Measurements from ENCODE around the gene ACSL1.
A peak's percentile ranks its signal among the peaks of the same experiment; 100 is the strongest.

ACSL1 gene

GRCh38 chr4:184825896-184826690 is at the start of gene ACSL1:
TSS of gene ACSL1 (minus strand) at chr4:184825968. CDS start at chr4:184803514, 22,454 bp downstream.
- H3K4me1 ChIP-seq (ENCODE audit: control insufficient read depth, insufficient read depth, low read length, unreplicated experiment): peaks cover 8% of the 10 kb centered on the region
- H3K27ac ChIP-seq (ENCODE audit: low read depth, low read length): peak within 1 kb of the TSS; percentile 12; the same call in 1 of the 2 replicates
- peak within 1 kb of the TSS; percentile 92 for H2AFZ ChIP-seq (ENCODE audit: low read length, unreplicated experiment)
- H3K4me3 ChIP-seq (ENCODE audit: low read depth, low read length): peak within 1 kb of the TSS; percentile 87
- peaks cover 37% of the 10 kb centered on the region for H3K79me2 ChIP-seq (ENCODE audit: control insufficient read depth, insufficient read depth, low read length, unreplicated experiment)
- no peaks in the 10 kb centered on the region for H3K36me3 ChIP-seq (ENCODE audit: insufficient read depth, low read length)
- H3K27me3 ChIP-seq (ENCODE audit: insufficient read depth, low read length): no peaks in the 10 kb centered on the region

- Histone ChIP-seq H3K4me3 (ENCODE audit: low read depth, low read length) (no peak overlapping the region), H3K36me3 (ENCODE audit: insufficient read depth, low read length) (no peaks in the 10 kb centered on the region), H3K4me1 (ENCODE audit: control insufficient read depth, insufficient read depth, low read length, unreplicated experiment) (no peaks in the 10 kb centered on the region), H3K27me3 (ENCODE audit: insufficient read depth, low read length) (peaks cover 55% of the 10 kb centered on the region), H3K27ac (ENCODE audit: low read depth, low read length) (no peak overlapping the region), H3K79me2 (ENCODE audit: control insufficient read depth, insufficient read depth, low read length, unreplicated experiment) (no peaks in the 10 kb centered on the region), H2AFZ (ENCODE audit: low read length, unreplicated experiment) (no peak overlapping the region)
These were observed 47.3 kb upstream of the ACSL1 start for GRCh38 chr4:184873054-184873453.

- H3K36me3 ChIP-seq (ENCODE audit: insufficient read depth, low read length): no peaks in the 10 kb centered on the region
- no peak overlapping the region for H3K27ac ChIP-seq (ENCODE audit: low read depth, low read length)
- no peak overlapping the region for H3K4me3 ChIP-seq (ENCODE audit: low read depth, low read length)
- H3K27me3 ChIP-seq (ENCODE audit: insufficient read depth, low read length): peaks cover 42% of the 10 kb centered on the region
- H3K4me1 ChIP-seq (ENCODE audit: control insufficient read depth, insufficient read depth, low read length, unreplicated experiment): no peaks in the 10 kb centered on the region
- no peak overlapping the region for H2AFZ ChIP-seq (ENCODE audit: low read length, unreplicated experiment)
- H3K79me2 ChIP-seq (ENCODE audit: control insufficient read depth, insufficient read depth, low read length, unreplicated experiment): no peaks in the 10 kb centered on the region
These were observed 45.0 kb upstream of the ACSL1 start for GRCh38 chr4:184870718-184871117.

DNA sequence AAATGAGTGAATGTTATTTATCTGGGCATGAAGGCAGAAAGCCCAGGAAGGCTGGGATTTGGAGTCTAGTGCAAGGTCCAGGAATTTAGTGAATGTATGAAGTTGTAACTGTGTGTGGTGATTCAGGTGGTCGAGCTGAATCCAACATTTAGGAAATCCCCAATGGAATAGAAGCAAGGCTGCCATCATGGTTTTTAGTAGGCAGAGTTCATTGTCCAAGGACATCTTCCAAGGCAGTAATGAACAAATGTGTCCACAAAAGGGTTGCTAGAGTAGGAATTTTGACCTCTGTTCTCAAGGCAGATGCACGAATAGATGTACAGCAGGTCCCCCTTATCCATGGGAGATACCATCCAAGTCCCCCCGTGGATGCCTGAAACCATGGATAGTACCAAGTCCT is 42.9 kb upstream of the ACSL1 start:
- H3K79me2 ChIP-seq (ENCODE audit: control insufficient read depth, insufficient read depth, low read length, unreplicated experiment): no peaks in the 10 kb centered on the region
- H2AFZ ChIP-seq (ENCODE audit: low read length, unreplicated experiment): no peak overlapping the region
- H3K4me3 ChIP-seq (ENCODE audit: low read depth, low read length): no peak overlapping the region
- H3K36me3 ChIP-seq (ENCODE audit: insufficient read depth, low read length): no peaks in the 10 kb centered on the region
- no peak overlapping the region for H3K27ac ChIP-seq (ENCODE audit: low read depth, low read length)
- peaks cover 33% of the 10 kb centered on the region; the same call in 1 of the 2 replicates for H3K27me3 ChIP-seq (ENCODE audit: insufficient read depth, low read length)
- no peaks in the 10 kb centered on the region for H3K4me1 ChIP-seq (ENCODE audit: control insufficient read depth, insufficient read depth, low read length, unreplicated experiment)

DNA sequence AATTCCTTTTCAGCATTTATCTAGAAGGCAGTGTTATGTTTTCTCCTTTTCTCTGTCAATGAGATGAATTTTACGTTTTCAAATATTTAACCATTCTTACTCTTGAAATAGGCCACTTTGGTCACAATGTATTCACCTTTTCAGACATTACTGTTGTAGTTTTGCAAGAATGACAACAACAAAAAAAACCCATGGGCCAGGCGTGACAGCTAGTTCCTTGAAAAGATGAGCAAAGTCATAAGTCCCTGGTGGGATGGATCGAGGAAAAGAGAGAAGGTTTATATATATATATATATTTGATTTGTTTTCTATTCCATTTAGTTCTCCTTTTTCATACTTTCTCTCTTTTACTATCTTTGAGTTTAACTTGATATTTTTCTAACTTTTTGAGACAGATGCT is 38.1 kb upstream of the ACSL1 start:
- H3K4me3 ChIP-seq (ENCODE audit: low read depth, low read length): no peak overlapping the region
- H3K27me3 ChIP-seq (ENCODE audit: insufficient read depth, low read length): peaks cover 17% of the 10 kb centered on the region; the same call in 1 of the 2 replicates
- no peak overlapping the region for H2AFZ ChIP-seq (ENCODE audit: low read length, unreplicated experiment)
- no peaks in the 10 kb centered on the region for H3K4me1 ChIP-seq (ENCODE audit: control insufficient read depth, insufficient read depth, low read length, unreplicated experiment)
- no peaks in the 10 kb centered on the region for H3K79me2 ChIP-seq (ENCODE audit: control insufficient read depth, insufficient read depth, low read length, unreplicated experiment)
- no peaks in the 10 kb centered on the region for H3K36me3 ChIP-seq (ENCODE audit: insufficient read depth, low read length)
- H3K27ac ChIP-seq (ENCODE audit: low read depth, low read length): no peak overlapping the region

GRCh38 chr4:184861047-184861446 is 35.3 kb upstream of the ACSL1 start:
- H3K79me2 ChIP-seq (ENCODE audit: control insufficient read depth, insufficient read depth, low read length, unreplicated experiment): no peaks in the 10 kb centered on the region
- peaks cover 17% of the 10 kb centered on the region; the same call in 1 of the 2 replicates for H3K27me3 ChIP-seq (ENCODE audit: insufficient read depth, low read length)
- no peak overlapping the region for H3K27ac ChIP-seq (ENCODE audit: low read depth, low read length)
- H3K4me3 ChIP-seq (ENCODE audit: low read depth, low read length): no peak overlapping the region
- H3K36me3 ChIP-seq (ENCODE audit: insufficient read depth, low read length): no peaks in the 10 kb centered on the region
- no peak overlapping the region for H2AFZ ChIP-seq (ENCODE audit: low read length, unreplicated experiment)
- no peaks in the 10 kb centered on the region for H3K4me1 ChIP-seq (ENCODE audit: control insufficient read depth, insufficient read depth, low read length, unreplicated experiment)

DNA sequence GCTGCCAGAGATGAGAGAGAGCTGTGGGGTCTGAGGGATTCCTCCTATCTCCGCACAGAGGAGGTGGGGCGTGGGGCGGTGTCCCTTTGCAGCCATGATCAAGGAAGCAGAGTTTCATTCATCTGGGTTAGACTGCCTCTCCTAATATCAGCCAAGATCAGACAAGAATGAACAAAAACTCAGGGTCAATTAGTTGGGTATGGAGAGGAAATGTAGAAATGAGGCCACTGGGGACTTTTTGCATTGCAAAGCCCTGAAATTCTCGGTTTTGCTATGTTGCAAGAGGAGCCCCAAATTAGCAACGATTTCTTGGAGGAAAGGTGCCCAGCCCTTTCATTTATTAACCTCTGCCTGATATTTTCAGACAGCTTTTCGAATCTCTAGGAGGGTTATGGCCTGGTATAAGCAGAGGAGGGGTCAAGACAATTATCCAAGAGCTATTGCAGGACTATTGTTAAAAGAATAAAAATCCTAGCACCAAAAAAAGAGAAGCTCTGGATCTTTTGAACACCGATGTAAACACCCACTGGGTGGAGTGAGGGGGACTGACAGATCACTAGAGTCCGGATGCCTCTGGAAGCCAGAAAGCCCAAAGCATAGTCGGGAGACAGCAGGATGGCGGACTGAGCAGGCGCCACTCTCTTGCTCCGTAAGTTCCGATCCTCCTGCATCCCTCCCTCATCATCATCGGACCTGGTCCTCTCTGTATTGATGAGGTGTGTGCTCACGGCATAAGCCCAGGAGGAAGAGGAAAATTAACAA is 34.4 kb upstream of the ACSL1 start:
- H2AFZ ChIP-seq (ENCODE audit: low read length, unreplicated experiment): no peak overlapping the region
- H3K36me3 ChIP-seq (ENCODE audit: insufficient read depth, low read length): no peaks in the 10 kb centered on the region
- no peaks in the 10 kb centered on the region for H3K79me2 ChIP-seq (ENCODE audit: control insufficient read depth, insufficient read depth, low read length, unreplicated experiment)
- no peak overlapping the region for H3K4me3 ChIP-seq (ENCODE audit: low read depth, low read length)
- peaks cover 17% of the 10 kb centered on the region; the same call in 1 of the 2 replicates for H3K27me3 ChIP-seq (ENCODE audit: insufficient read depth, low read length)
- no peak overlapping the region for H3K27ac ChIP-seq (ENCODE audit: low read depth, low read length)
- H3K4me1 ChIP-seq (ENCODE audit: control insufficient read depth, insufficient read depth, low read length, unreplicated experiment): no peaks in the 10 kb centered on the region

DNA sequence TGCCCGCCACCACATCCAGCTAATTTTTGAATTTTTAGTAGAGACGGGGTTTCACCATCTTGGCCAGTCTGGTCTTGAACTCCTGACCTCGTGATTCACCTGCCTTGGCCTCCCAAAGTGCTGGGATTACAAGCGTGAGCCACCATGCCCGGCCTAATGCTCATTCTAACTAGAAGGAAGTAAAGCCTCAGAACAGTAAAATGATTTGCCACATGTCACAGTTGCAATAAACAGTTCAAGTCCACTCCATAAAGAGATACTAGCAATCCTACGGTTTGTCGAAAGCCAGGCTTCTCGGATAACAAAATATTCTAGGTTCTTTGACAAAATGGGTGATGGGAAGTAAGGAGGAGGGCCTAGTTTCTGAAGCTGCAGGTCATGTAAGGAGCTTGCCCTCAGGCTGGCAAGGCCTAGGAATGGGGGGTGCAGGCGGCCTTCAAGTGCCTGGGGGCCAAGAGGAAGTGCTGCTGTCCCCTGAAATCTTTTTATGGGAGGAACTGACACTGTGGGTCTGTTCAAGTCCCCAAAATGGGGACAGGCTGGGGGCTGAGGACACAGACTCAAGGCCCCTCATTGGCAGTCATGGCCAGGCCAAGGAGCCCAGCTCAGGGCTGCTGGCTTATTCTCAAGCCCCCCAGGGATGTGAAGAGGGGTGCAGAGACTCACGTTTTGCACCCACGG is 31.8 kb upstream of the ACSL1 start:
- peaks cover 13% of the 10 kb centered on the region; the same call in 1 of the 2 replicates for H3K27me3 ChIP-seq (ENCODE audit: insufficient read depth, low read length)
- no peaks in the 10 kb centered on the region for H3K36me3 ChIP-seq (ENCODE audit: insufficient read depth, low read length)
- H3K4me3 ChIP-seq (ENCODE audit: low read depth, low read length): no peak overlapping the region
- no peaks in the 10 kb centered on the region for H3K4me1 ChIP-seq (ENCODE audit: control insufficient read depth, insufficient read depth, low read length, unreplicated experiment)
- H3K79me2 ChIP-seq (ENCODE audit: control insufficient read depth, insufficient read depth, low read length, unreplicated experiment): no peaks in the 10 kb centered on the region
- no peak overlapping the region for H3K27ac ChIP-seq (ENCODE audit: low read depth, low read length)
- H2AFZ ChIP-seq (ENCODE audit: low read length, unreplicated experiment): no peak overlapping the region

DNA sequence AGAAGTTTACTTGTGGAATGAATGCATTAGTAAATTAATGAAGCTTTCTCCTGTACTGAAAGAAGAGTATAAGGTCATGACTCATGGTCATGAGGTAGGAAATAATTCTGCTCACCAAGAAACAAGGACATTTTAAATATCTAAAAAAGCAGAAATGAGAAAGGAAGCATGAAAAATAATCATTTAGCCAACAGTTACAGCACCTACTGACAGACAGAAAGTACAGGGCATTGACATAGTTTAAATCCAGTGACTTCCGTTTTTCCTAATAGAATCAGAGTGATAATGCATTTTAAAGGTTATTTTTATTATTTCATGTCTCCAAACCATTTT is 30.5 kb upstream of the ACSL1 start:
- Histone ChIP-seq H3K36me3 (ENCODE audit: insufficient read depth, low read length) (no peaks in the 10 kb centered on the region), H3K4me3 (ENCODE audit: low read depth, low read length) (no peak overlapping the region), H2AFZ (ENCODE audit: low read length, unreplicated experiment) (no peak overlapping the region), H3K79me2 (ENCODE audit: control insufficient read depth, insufficient read depth, low read length, unreplicated experiment) (no peaks in the 10 kb centered on the region), H3K27ac (ENCODE audit: low read depth, low read length) (no peak overlapping the region), H3K27me3 (ENCODE audit: insufficient read depth, low read length) (peaks cover 14% of the 10 kb centered on the region; the same call in 1 of the 2 replicates), H3K4me1 (ENCODE audit: control insufficient read depth, insufficient read depth, low read length, unreplicated experiment) (no peaks in the 10 kb centered on the region)

DNA sequence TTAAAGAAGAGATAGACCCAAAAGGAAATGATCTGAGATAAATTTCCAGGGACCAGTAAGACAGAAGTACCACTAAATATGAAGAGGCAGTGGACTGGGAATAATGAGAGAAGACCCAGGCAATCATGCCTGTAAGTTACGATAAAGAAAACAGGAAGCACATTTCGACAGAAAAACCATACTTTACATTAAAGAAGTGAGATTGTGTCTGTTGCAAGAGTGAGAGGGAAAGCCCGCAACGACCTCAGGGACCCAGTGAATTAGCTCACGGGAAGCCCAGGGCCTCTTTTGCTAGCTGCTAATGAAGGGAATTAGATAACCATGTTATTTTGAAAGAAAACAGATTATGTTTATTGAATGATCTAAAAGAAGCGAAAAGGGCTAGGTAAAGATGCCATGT is 28.9 kb upstream of the ACSL1 start:
- Histone ChIP-seq H3K4me3 (ENCODE audit: low read depth, low read length) (no peak overlapping the region), H2AFZ (ENCODE audit: low read length, unreplicated experiment) (no peak overlapping the region), H3K27ac (ENCODE audit: low read depth, low read length) (no peak overlapping the region), H3K36me3 (ENCODE audit: insufficient read depth, low read length) (no peaks in the 10 kb centered on the region), H3K79me2 (ENCODE audit: control insufficient read depth, insufficient read depth, low read length, unreplicated experiment) (no peaks in the 10 kb centered on the region), H3K4me1 (ENCODE audit: control insufficient read depth, insufficient read depth, low read length, unreplicated experiment) (no peaks in the 10 kb centered on the region), H3K27me3 (ENCODE audit: insufficient read depth, low read length) (peaks cover 25% of the 10 kb centered on the region; the same call in 1 of the 2 replicates)

All from ACC112 (cell line).